T-helper 17 cell (primary cell): ENCODE results near the gene LY9. TPM values are rescaled to one million over a fixed set of nuclear protein-coding genes. Genes with fewer than 3 reads are reported as not detected.
"Not testable (repeated sequence)": the region's sequence is repeated elsewhere in the genome, so short reads cannot be mapped to it uniquely, and the experiment has no call there.

ENCODE experiments used
- ATAC-seq: fragments of 150-1000 bp; cut with Tn5 transposase; 2 replicates; pipeline ENCODE4 v1.10.0; 2021; ENCODE audit warnings: mild to moderate bottlenecking, moderate library complexity
- DNase-seq, 3 donors: peaks; one replicate each; pipeline versions ENCODE4 v3.0.0 to v3.0.0-alpha.2; 2020 to 2021
- H3K9me3 ChIP-seq: one replicate; pipeline ENCODE4 v1.7.0; 2013; ENCODE audit warnings: low read length, mild to moderate bottlenecking; ENCODE audit not compliant: control insufficient read depth, poor library complexity, severe bottlenecking
- H3K27ac Mint-ChIP-seq: one replicate; pipeline ENCODE4 v1.8.0; 2022; ENCODE audit warnings: mild to moderate bottlenecking, moderate library complexity, mixed read lengths
- H3K27me3 Mint-ChIP-seq: one replicate; pipeline ENCODE4 v1.8.0; 2022; ENCODE audit warnings: mixed read lengths
- H3K36me3 Mint-ChIP-seq: one replicate; pipeline ENCODE4 v1.8.0; 2022; ENCODE audit warnings: low read depth, mixed read lengths
- H3K4me1 Mint-ChIP-seq: one replicate; pipeline ENCODE4 v1.8.0; 2022; ENCODE audit warnings: mild to moderate bottlenecking, mixed read lengths
- H3K4me3 Mint-ChIP-seq: one replicate; pipeline ENCODE4 v1.8.0; 2022; ENCODE audit warnings: mild to moderate bottlenecking, moderate library complexity, mixed read lengths
- total RNA-seq, 4 donors: library from RNA in 2 of 4; stranded (reverse) in 2 of 4; gene quantifications; one replicate each; pipeline ENCODE4 v1.2.3 and lab custom pipeline; 2022 to 2026

LY9 gene
- total RNA-seq, 2 donors from 2014 or later = 96.6 to 124 TPM

GRCh38 chr1:160860840-160861505 lies 65.0 kb downstream of the LY9 start:
- ATAC-seq (no peak), DNase-seq (no peak)
- H3K9me3 ChIP-seq = no peaks in the 10 kb centered on the region
- peaks cover 9% of the 10 kb centered on the region for H3K4me1 Mint-ChIP-seq
- no peak overlapping the region for H3K27ac Mint-ChIP-seq
- H3K4me3 Mint-ChIP-seq = no peak overlapping the region
- no peaks in the 10 kb centered on the region for H3K27me3 Mint-ChIP-seq
- H3K36me3 Mint-ChIP-seq = no peaks in the 10 kb centered on the region

- peak; percentile 92 for ATAC-seq
- H3K4me3 Mint-ChIP-seq = peak within 1 kb of the TSS; percentile 43
Observed at GRCh38 chr1:160862203-160863060, 66.5 kb downstream of the LY9 start, which contains the start of gene CD244. Gene CD244, minus strand, starts transcription at chr1:160862887. Its CDS starts 210 bp downstream, at chr1:160862677.

GRCh38 chr1:160863061-160863773 lies 67.2 kb downstream of the LY9 start:
- H3K27ac Mint-ChIP-seq = peak overlapping the region; percentile 45
- no peak overlapping the region for H3K4me3 Mint-ChIP-seq
- no peaks in the 10 kb centered on the region for H3K9me3 ChIP-seq
- DNase-seq = no peak
- no peaks in the 10 kb centered on the region for H3K27me3 Mint-ChIP-seq
- peaks cover 9% of the 10 kb centered on the region for H3K4me1 Mint-ChIP-seq
- no peak for ATAC-seq
- no peaks in the 10 kb centered on the region for H3K36me3 Mint-ChIP-seq

More at GRCh38 chr1:160862203-160863060, 66.5 kb downstream of the LY9 start, which contains the start of gene CD244:
- DNase-seq = no peak
- peak within 1 kb of the TSS; percentile 45 for H3K27ac Mint-ChIP-seq
- no peaks in the 10 kb centered on the region for H3K9me3 ChIP-seq
- H3K36me3 Mint-ChIP-seq = no peaks in the 10 kb centered on the region
- no peaks in the 10 kb centered on the region for H3K27me3 Mint-ChIP-seq
- peaks cover 9% of the 10 kb centered on the region for H3K4me1 Mint-ChIP-seq

DNA sequence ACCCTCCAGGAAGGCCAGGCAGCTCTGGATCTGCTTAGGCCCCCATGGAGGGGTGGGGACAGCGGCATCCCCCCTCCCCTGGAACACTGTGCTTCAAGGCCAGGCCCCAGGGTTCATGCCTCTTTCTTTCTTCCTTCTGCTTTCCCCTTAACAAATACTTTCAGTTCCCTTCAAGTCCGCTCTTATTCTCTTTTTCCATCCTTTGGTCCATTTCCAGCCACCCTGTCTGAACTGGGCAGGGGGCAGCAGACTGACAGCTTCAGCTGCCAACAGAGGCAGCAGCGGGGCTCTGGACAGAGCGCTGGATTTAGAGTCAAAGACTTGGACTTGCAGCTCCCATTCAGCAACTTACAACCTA lies 67.8 kb downstream of the LY9 start:
- Mint-ChIP-seq H3K27me3 (no peaks in the 10 kb centered on the region), H3K4me3 (no peak overlapping the region), H3K36me3 (no peaks in the 10 kb centered on the region), H3K27ac (peak overlapping the region; percentile 70), H3K4me1 (peaks cover 9% of the 10 kb centered on the region)
- DNase-seq = no peak
- ATAC-seq = no peak
- H3K9me3 ChIP-seq = no peaks in the 10 kb centered on the region

DNA sequence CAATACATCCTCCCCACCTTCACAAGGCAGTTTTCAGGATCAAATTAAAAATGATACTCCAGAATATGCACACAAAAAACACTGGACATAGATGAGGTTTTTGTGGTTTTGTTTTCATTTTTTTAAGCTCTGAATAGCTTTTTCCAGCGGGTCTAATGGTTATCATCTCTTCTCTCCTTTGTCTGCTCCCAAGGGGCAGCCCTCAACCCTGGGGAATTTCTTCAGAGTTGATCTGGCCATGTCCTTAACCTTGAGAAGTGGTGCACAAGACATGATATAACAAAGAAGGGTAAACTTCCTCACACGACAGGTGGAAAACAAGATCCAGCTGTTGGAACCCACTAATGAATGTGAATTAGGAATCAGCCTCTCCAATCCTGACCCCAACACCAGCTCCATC lies 68.2 kb downstream of the LY9 start:
- no peak for ATAC-seq
- no peaks in the 10 kb centered on the region for H3K9me3 ChIP-seq
- DNase-seq = no peak
- Mint-ChIP-seq H3K27ac (peak overlapping the region; percentile 70), H3K36me3 (no peaks in the 10 kb centered on the region), H3K4me3 (no peak overlapping the region), H3K27me3 (no peaks in the 10 kb centered on the region), H3K4me1 (peaks cover 9% of the 10 kb centered on the region)

GRCh38 chr1:160865337-160865736 lies 69.4 kb downstream of the LY9 start:
- no peaks in the 10 kb centered on the region for H3K27me3 Mint-ChIP-seq
- H3K27ac Mint-ChIP-seq = no peak overlapping the region
- no peaks in the 10 kb centered on the region for H3K9me3 ChIP-seq
- ATAC-seq = no peak
- H3K36me3 Mint-ChIP-seq = no peaks in the 10 kb centered on the region
- H3K4me1 Mint-ChIP-seq = peaks cover 11% of the 10 kb centered on the region
- no peak overlapping the region for H3K4me3 Mint-ChIP-seq
- no peak for DNase-seq

DNA sequence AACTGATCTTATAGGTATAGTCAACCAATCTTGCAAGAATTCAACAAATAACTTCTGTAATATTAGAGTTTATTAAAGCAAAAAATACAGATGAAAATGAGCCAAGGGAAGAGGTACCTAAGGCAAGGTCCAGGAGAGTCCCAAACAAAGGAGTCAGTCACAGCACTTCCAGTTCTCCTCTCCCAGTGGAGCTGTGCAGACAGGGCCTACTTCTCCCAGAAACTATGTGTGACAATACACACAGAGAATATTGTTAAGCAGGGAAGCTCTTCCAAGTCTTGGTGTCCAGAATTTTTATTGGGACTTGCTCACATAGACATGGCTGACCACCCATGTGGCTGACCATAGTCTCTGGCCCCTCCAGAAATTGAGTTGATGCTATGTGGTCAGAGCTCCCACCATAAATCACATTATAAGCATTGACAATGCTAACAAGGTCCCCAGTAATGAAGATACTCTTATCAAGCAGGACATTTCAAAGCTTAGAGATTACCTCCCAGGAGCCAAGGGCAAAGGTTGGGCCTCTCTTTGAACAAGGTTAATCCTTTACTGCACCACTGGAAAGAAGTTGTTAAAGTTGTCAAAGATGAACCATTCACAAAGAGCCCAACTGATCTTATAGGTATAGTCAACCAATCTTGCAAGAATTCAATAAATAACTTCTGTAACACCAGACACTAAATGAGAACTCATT lies 70.2 kb downstream of the LY9 start:
- no peak overlapping the region for H3K4me3 Mint-ChIP-seq
- no peak for DNase-seq
- no peak for ATAC-seq
- peaks cover 7% of the 10 kb centered on the region for H3K4me1 Mint-ChIP-seq
- no peaks in the 10 kb centered on the region for H3K9me3 ChIP-seq
- H3K27ac Mint-ChIP-seq = no peak overlapping the region
- H3K36me3 Mint-ChIP-seq = no peaks in the 10 kb centered on the region
- no peaks in the 10 kb centered on the region for H3K27me3 Mint-ChIP-seq

GRCh38 chr1:160866695-160867260 lies 70.8 kb downstream of the LY9 start:
- no peaks in the 10 kb centered on the region for H3K9me3 ChIP-seq
- H3K36me3 Mint-ChIP-seq = no peaks in the 10 kb centered on the region
- ATAC-seq = no peak
- DNase-seq = no peak
- H3K4me1 Mint-ChIP-seq = peaks cover 7% of the 10 kb centered on the region
- no peak overlapping the region for H3K4me3 Mint-ChIP-seq
- no peaks in the 10 kb centered on the region for H3K27me3 Mint-ChIP-seq
- no peak overlapping the region for H3K27ac Mint-ChIP-seq

DNA sequence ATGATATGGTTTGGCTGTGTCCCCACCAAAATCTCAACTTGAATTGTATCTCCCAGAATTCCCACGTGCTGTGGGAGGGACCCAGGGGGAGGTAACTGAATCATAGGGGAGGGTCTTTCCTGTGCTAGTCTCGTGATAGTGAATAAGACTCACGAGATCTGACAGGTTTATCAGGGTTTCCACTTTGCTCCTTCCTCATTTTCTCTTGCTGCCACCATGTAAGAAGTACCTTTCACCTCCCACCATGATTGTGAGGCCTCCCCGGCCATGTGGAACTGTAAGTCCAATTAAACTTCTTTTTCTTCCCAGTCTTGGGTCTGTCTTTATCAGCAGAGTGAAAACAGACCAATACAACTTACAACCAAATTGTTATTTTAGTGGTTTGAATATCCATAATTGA lies 71.7 kb downstream of the LY9 start:
- H3K4me1 Mint-ChIP-seq, DNase-seq, H3K27me3 Mint-ChIP-seq, H3K9me3 ChIP-seq, ATAC-seq, H3K4me3 Mint-ChIP-seq, H3K36me3 Mint-ChIP-seq: not testable (repeated sequence)
- peak overlapping the region; percentile 68 for H3K27ac Mint-ChIP-seq

- DNase-seq = no peak
- no peaks in the 10 kb centered on the region for H3K9me3 ChIP-seq
- no peaks in the 10 kb centered on the region for H3K27me3 Mint-ChIP-seq
- H3K27ac Mint-ChIP-seq = peak overlapping the region; percentile 68
- no peak for ATAC-seq
- no peaks in the 10 kb centered on the region for H3K36me3 Mint-ChIP-seq
- no peak overlapping the region for H3K4me3 Mint-ChIP-seq
- peaks cover 2% of the 10 kb centered on the region for H3K4me1 Mint-ChIP-seq
Observed at GRCh38 chr1:160868141-160868540, 72.2 kb downstream of the LY9 start.

GRCh38 chr1:160874935-160875334 lies 79.0 kb downstream of the LY9 start:
- H3K4me1 Mint-ChIP-seq = peaks cover 25% of the 10 kb centered on the region
- ATAC-seq = no peak
- peak overlapping the region; percentile 19 for H3K27ac Mint-ChIP-seq
- H3K36me3 Mint-ChIP-seq = peaks cover 2% of the 10 kb centered on the region
- H3K27me3 Mint-ChIP-seq = no peaks in the 10 kb centered on the region
- no peaks in the 10 kb centered on the region for H3K9me3 ChIP-seq
- DNase-seq = no peak
- no peak overlapping the region for H3K4me3 Mint-ChIP-seq

GRCh38 chr1:160875591-160875990 lies 79.6 kb downstream of the LY9 start:
- H3K27ac Mint-ChIP-seq, ATAC-seq, DNase-seq, H3K36me3 Mint-ChIP-seq, H3K9me3 ChIP-seq, H3K4me3 Mint-ChIP-seq, H3K27me3 Mint-ChIP-seq: not testable (repeated sequence)
- peaks cover 23% of the 10 kb centered on the region for H3K4me1 Mint-ChIP-seq
